Heart left ventricle (tissue), 13 donors: ENCODE results near the gene APOE.

ENCODE experiments used
- POLR2A ChIP-seq, 2 donors: fragments of 450-650 bp; IDR thresholded peaks; one replicate each; pipeline ENCODE4 v1.6.1; 2017; ENCODE audit warnings: antibody characterized with exemption in 2 of 2, mild to moderate bottlenecking in 2 of 2, moderate library complexity in 2 of 2
- TF ChIP-seq, protein P1 (sequence below), 12 donors: fragments of 200-600 bp; sonication (generic) in 4 of 12; IDR thresholded peaks; one replicate each; pipeline versions ENCODE4 v1.5.0 to v1.8.0; 2018 to 2022; ENCODE audit warnings: antibody characterized with exemption in 12 of 12, mild to moderate bottlenecking in 5 of 12
- donor health status: ischemic (EF 13 %, LVEDD 7.1; RV severe dilation, severe dysfunction).
- donor health status: DM: no; HTN: yes; CAD: no.
- donor health status: DM: no; HTN: no; CAD: no.
- donor health status: ischemic (EF 25% LVEDD 6.9; RV normal size, moderate dysfunction).
- donor health status: ischemic (EF 25% LVEDD 5.7; RV mildly dilated, moderate dysfunction).
- donor health status: ischemic (EF 35%, LVEDD 5.7; RV mildly dilated, moderate dysfunction).
- donor health status: nonischemic (EF 11% LVEDD 7.7; RV severe dilation, severe dysfunction).
- donor health status: DM: yes; HTN: yes; CAD: no.
- donor health status: PGD.
- donor health status: ischemic (EF 29% LVEDD 5.4; RV normal size, mild dysfunction).
- donor health status: nonischemic (EF 23%, LVEDD 6.1; RV moderate dilation, normal function).

DNA sequence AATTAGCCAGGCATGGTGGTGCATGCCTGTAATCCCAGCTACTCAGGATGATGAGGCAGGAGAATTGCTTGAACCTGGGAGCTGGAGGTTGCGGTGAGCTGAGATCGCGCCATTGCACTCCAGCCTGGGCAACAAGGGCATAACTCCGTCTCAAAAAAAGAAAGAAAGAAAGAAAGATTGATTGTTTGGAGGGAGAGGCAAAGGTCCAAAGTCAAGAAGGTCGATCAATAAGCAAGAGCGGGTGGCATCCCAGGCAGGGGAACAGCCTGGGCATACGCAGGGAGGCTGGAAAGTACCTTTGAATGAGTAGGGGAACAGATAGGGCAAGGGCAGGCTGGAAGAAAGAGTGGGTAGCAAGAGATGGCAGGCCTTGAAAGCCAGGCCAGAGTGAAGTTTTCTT, 24.5 kb downstream of the APOE start:
- TF ChIP-seq POLR2A (IDR thresholded peaks at IDR 0.05), result no peak
- TF ChIP-seq, protein P1, sequence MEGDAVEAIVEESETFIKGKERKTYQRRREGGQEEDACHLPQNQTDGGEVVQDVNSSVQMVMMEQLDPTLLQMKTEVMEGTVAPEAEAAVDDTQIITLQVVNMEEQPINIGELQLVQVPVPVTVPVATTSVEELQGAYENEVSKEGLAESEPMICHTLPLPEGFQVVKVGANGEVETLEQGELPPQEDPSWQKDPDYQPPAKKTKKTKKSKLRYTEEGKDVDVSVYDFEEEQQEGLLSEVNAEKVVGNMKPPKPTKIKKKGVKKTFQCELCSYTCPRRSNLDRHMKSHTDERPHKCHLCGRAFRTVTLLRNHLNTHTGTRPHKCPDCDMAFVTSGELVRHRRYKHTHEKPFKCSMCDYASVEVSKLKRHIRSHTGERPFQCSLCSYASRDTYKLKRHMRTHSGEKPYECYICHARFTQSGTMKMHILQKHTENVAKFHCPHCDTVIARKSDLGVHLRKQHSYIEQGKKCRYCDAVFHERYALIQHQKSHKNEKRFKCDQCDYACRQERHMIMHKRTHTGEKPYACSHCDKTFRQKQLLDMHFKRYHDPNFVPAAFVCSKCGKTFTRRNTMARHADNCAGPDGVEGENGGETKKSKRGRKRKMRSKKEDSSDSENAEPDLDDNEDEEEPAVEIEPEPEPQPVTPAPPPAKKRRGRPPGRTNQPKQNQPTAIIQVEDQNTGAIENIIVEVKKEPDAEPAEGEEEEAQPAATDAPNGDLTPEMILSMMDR (IDR thresholded peaks at IDR 0.05), result no peak
